A549 (cell line): ENCODE results near the gene METTL9. TPM values are rescaled to one million over a fixed set of nuclear protein-coding genes. Genes with fewer than 3 reads are reported as not detected.
"Not testable (repeated sequence)": the region's sequence is repeated elsewhere in the genome, so short reads cannot be mapped to it uniquely, and the experiment has no call there.

ENCODE experiments used
- ATAC-seq, 2 experiments: fragments of 200-7000 bp in 1 of 2; fragments of >200 bp in 1 of 2; cut with Nextera tagmentation in 1 of 2; cut with Tn5 transposase in 1 of 2; 3 replicates each; pipeline versions ENCODE4 v1.8.0 to v1.9.1; 2018 to 2020; ENCODE audit warnings: mild to moderate bottlenecking in 1 of 2, moderate library complexity in 1 of 2
- CTCF ChIA-PET: fragments of 300-600 bp; sonication (Branson Sonifier 250); formaldehyde crosslinking; extraction: SDS; loops from one replicate; lab custom pipeline; 2021; ENCODE audit warnings: antibody characterized with exemption, inconsistent platforms; lab: Yijun Ruan, JAX
- POLR2A ChIA-PET: fragments of 350-600 bp; formaldehyde crosslinking; extraction: SDS; loops from one replicate; lab custom pipeline; 2021; ENCODE audit warnings: antibody characterized with exemption, inconsistent platforms; lab: Yijun Ruan, JAX
- DNase-seq, 2 experiments: peaks; one replicate each; pipeline versions ENCODE4 v3.0.0 to v3.0.0-alpha.2; 2011 to 2016; ENCODE audit warnings: low read depth in 1 of 2, low spot score in 1 of 2
- FAIRE-seq: peaks from 2 replicates; lab custom pipeline; 2011; peaks lifted over from hg19 to GRCh38; lab: Jason Lieb, UNC
- H3K27ac ChIP-seq, 2 experiments: fragments of >200 bp; sonication (Bioruptor Twin); formaldehyde crosslinking; 3 replicates each; pipeline ENCODE4 v1.5.1; 2016 to 2017
- H3K4me1 ChIP-seq: fragments of >200 bp; sonication (Bioruptor Twin); formaldehyde crosslinking; 3 replicates; pipeline ENCODE4 v1.6.1; 2016
- H3K4me2 ChIP-seq: fragments of >200 bp; sonication (Bioruptor Twin); formaldehyde crosslinking; 3 replicates; pipeline ENCODE4 v1.6.1; 2016
- H3K4me3 ChIP-seq: fragments of >200 bp; sonication (Bioruptor Twin); formaldehyde crosslinking; 3 replicates; pipeline ENCODE4 v1.5.1; 2016
- H3K9me3 ChIP-seq: fragments of >200 bp; sonication (Bioruptor Twin); formaldehyde crosslinking; 3 replicates; pipeline ENCODE4 v1.6.1; 2016
- BCL3 ChIP-seq: fragments of >200 bp; sonication (Bioruptor Twin); formaldehyde crosslinking; IDR thresholded peaks from 3 replicates; pipeline ENCODE4 v1.6.1; 2016
- BHLHE40 ChIP-seq: IDR thresholded peaks from 2 replicates; pipeline ENCODE4 v1.6.1; 2012; ENCODE audit warnings: low read depth, low read length, inconsistent platforms
- CBX2 ChIP-seq: fragments of 200-600 bp; sonication (generic); IDR thresholded peaks from 2 replicates; pipeline ENCODE4 v1.6.1; 2016; ENCODE audit warnings: low read depth, mild to moderate bottlenecking, borderline replicate concordance
- CBX8 ChIP-seq: fragments of 200-600 bp; sonication (generic); IDR thresholded peaks from 2 replicates; pipeline ENCODE4 v1.6.1; 2016
- CEBPB ChIP-seq, 2 experiments: fragments of >200 bp in 1 of 2; sonication (Bioruptor Twin) in 1 of 2; formaldehyde crosslinking in 1 of 2; IDR thresholded peaks; 2 replicates each; pipeline ENCODE4 v1.6.1; 2012 to 2016
- CHD2 ChIP-seq: fragments of 150-350 bp; IDR thresholded peaks from 2 replicates; pipeline ENCODE4 v1.6.1; 2014; ENCODE audit warnings: low read length; ENCODE audit not compliant: partially characterized antibody
- CHD4 ChIP-seq: fragments of 200-600 bp; sonication (generic); IDR thresholded peaks from 2 replicates; pipeline ENCODE4 v1.6.1; 2016; ENCODE audit warnings: antibody characterized with exemption, mild to moderate bottlenecking, borderline replicate concordance
- E2F6 ChIP-seq: IDR thresholded peaks from 2 replicates; pipeline ENCODE4 v1.6.1; 2012; ENCODE audit warnings: low read depth, borderline replicate concordance
- EHF ChIP-seq: fragments of 250-450 bp; sonication (Bioruptor Pico); IDR thresholded peaks from 2 replicates; pipeline ENCODE4 v1.5.0; 2020; ENCODE audit warnings: mild to moderate bottlenecking
- ESRRA ChIP-seq: fragments of 150-350 bp; IDR thresholded peaks from 2 replicates; pipeline ENCODE4 v1.6.1; 2014; ENCODE audit warnings: mild to moderate bottlenecking, low read length, borderline replicate concordance
- FOSL2 ChIP-seq, 2 experiments: fragments of 450-650 bp in 1 of 2; fragments of >200 bp in 1 of 2; sonication (Bioruptor Twin) in 1 of 2; formaldehyde crosslinking; IDR thresholded peaks; 2 replicates each; pipeline versions ENCODE4 v1.5.0 to v1.6.1; 2016 to 2020; ENCODE audit warnings: mild to moderate bottlenecking in 1 of 2, moderate library complexity in 1 of 2
- MAFK ChIP-seq: fragments of 450-650 bp; IDR thresholded peaks from 2 replicates; pipeline ENCODE4 v1.6.1; 2014; ENCODE audit not compliant: partially characterized antibody
- PHF8 ChIP-seq: fragments of 200-600 bp; sonication (generic); IDR thresholded peaks from 2 replicates; pipeline ENCODE4 v1.6.1; 2016; ENCODE audit warnings: low read depth, mild to moderate bottlenecking, antibody characterized with exemption, moderate library complexity, borderline replicate concordance
- SMC3 ChIP-seq: fragments of >200 bp; sonication (Bioruptor Twin); formaldehyde crosslinking; IDR thresholded peaks from 3 replicates; pipeline ENCODE4 v1.6.1; 2018; ENCODE audit warnings: inconsistent platforms
- TP53 ChIP-seq: fragments of 250-450 bp; sonication (Bioruptor Pico); IDR thresholded peaks from 2 replicates; pipeline ENCODE4 v1.5.0; 2021; ENCODE audit warnings: mild to moderate bottlenecking, moderate library complexity
- ZFP36 ChIP-seq: fragments of 450-650 bp; IDR thresholded peaks from 2 replicates; pipeline ENCODE4 v1.6.1; 2014; ENCODE audit warnings: borderline replicate concordance; ENCODE audit not compliant: partially characterized antibody
- ZSCAN20 ChIP-seq: fragments of 250-450 bp; sonication (Bioruptor Pico); IDR thresholded peaks from 2 replicates; pipeline ENCODE4 v1.8.0; 2022; ENCODE audit warnings: mild to moderate bottlenecking, moderate library complexity
- WGBS: methylation state at CpG from one replicate; pipeline ENCODE4 v1.1.6; 2017; ENCODE audit errors: missing lambda C conversion rate; 5-methylcytosine and 5-hydroxymethylcytosine counted together
- polyA plus RNA-seq, 4 experiments: library from polyadenylated mRNA; depleted of rRNA in 3 of 4; stranded (reverse); fragments of >200 nt; fragmentation: RNase III in 1 of 4; extraction: RNeasy Plus Mini Kit Qiagen cat#74134 plus additional on column Dnase treatment in 1 of 4; gene quantifications; 2 replicates in 3 of 4; 3 replicates in 1 of 4; pipeline ENCODE4 v1.2.3, GENCODE V29; 2011 to 2017

METTL9 gene
- polyA plus RNA-seq, 2 of the 4 experiments (the other 2 are of a cell fraction) = 72.2 to 124 TPM

- no peak for ATAC-seq
- H3K27ac ChIP-seq = no peak overlapping the region
- peaks cover 2% of the 10 kb centered on the region; the same call in 2 of the 3 replicates for H3K9me3 ChIP-seq
- 92% methylated on average over 5 of the region's 5 CpGs for WGBS
- no peak for FAIRE-seq
- TF ChIP-seq BHLHE40 = no peak
- TF ChIP-seq EHF = no peak
- no peak for TF ChIP-seq ZFP36
- H3K4me2 ChIP-seq = no peak overlapping the region
- DNase-seq = no peak
- H3K4me3 ChIP-seq = no peak overlapping the region
- ChIA-PET CTCF (interaction anchor here (1.0 to 4.5 kb wide), 3 partner anchors 11 to 80 kb away, joined by 3 to 17 read pairs (median 3); no protein-coding TSS in a partner anchor), POLR2A (no interaction called here)
- H3K4me1 ChIP-seq = peaks cover 22% of the 10 kb centered on the region
These were observed 28.8 kb downstream of the METTL9 start for GRCh38 chr16:21628121-21628726.

- H3K4me2 ChIP-seq = no peak overlapping the region
- ATAC-seq (no peak), FAIRE-seq (no peak), DNase-seq (no peak)
- TF ChIP-seq FOSL2 (IDR thresholded peaks at IDR 0.05) (no peak), FOSL2 (CRISPR knock-in tag; IDR thresholded peaks at IDR 0.05) (no peak), E2F6 (no peak), ZSCAN20 (CRISPR knock-in tag) (no peak), CHD4 (no peak), PHF8 (no peak), TP53 (CRISPR knock-in tag) (no peak), CHD2 (no peak), SMC3 (no peak), ESRRA (no peak), CBX2 (no peak), CEBPB (IDR thresholded peaks at IDR 0.05) (no peak), BCL3 (no peak), CBX8 (no peak)
- no peak overlapping the region for H3K4me3 ChIP-seq
- peaks cover 22% of the 10 kb centered on the region for H3K4me1 ChIP-seq
- H3K9me3 ChIP-seq = peaks cover 2% of the 10 kb centered on the region; the same call in 2 of the 3 replicates
- ChIA-PET POLR2A (no interaction called here), CTCF (interaction anchor here (1.0 to 4.5 kb wide), 3 partner anchors 11 to 79 kb away, joined by 3 to 17 read pairs (median 3); no protein-coding TSS in a partner anchor)
- H3K27ac ChIP-seq = no peak overlapping the region
- 82% methylated on average over 5 of the region's 5 CpGs for WGBS
These were observed 29.4 kb downstream of the METTL9 start for GRCh38 chr16:21628772-21629171.

- H3K4me1 ChIP-seq = peaks cover 19% of the 10 kb centered on the region
- ATAC-seq, H3K9me3 ChIP-seq, FAIRE-seq, DNase-seq, POLR2A ChIA-PET, H3K27ac ChIP-seq, H3K4me3 ChIP-seq, H3K4me2 ChIP-seq: not testable (repeated sequence)
- 97% methylated on average over 26 of the region's 37 CpGs for WGBS
- CTCF ChIA-PET = interaction anchor here (1.0 to 4.5 kb wide), 3 partner anchors 9 to 45 kb away, joined by 3 to 17 read pairs (median 4); no protein-coding TSS in a partner anchor
- TF ChIP-seq MAFK = peak; percentile 65
- TF ChIP-seq, all 56 proteins: peak for 1; not testable (repeated sequence) for 55
These were observed 30.5 kb downstream of the METTL9 start for GRCh38 chr16:21629616-21630539.

GRCh38 chr16:21630866-21631265 is 31.5 kb downstream of the METTL9 start:
- POLR2A ChIA-PET, H3K27ac ChIP-seq: not testable (repeated sequence)
- WGBS = 97% methylated on average over 6 of the region's 6 CpGs

GRCh38 chr16:21631376-21631775 is 32.0 kb downstream of the METTL9 start:
- POLR2A ChIA-PET, H3K9me3 ChIP-seq, DNase-seq, H3K4me2 ChIP-seq, FAIRE-seq, ATAC-seq, H3K27ac ChIP-seq, H3K4me1 ChIP-seq, H3K4me3 ChIP-seq: not testable (repeated sequence)
- CTCF ChIA-PET = interaction anchor here (0.7 kb wide), 1 partner anchor 76 kb away, joined by 3 read pairs; no protein-coding TSS in a partner anchor
- 90% methylated on average over 8 of the region's 8 CpGs for WGBS

More at GRCh38 chr16:21630866-21631265, 31.5 kb downstream of the METTL9 start:
- H3K4me2 ChIP-seq, H3K9me3 ChIP-seq, FAIRE-seq, DNase-seq, H3K4me3 ChIP-seq, ATAC-seq: not testable (repeated sequence)
- peaks cover 13% of the 10 kb centered on the region for H3K4me1 ChIP-seq
- CTCF ChIA-PET = interaction anchor here (0.7 to 1.0 kb wide), 2 partner anchors 18 to 75 kb away, joined by 3 to 4 read pairs; no protein-coding TSS in a partner anchor

- H3K4me2 ChIP-seq, H3K4me1 ChIP-seq, H3K9me3 ChIP-seq, H3K27ac ChIP-seq, CTCF ChIA-PET, POLR2A ChIA-PET, H3K4me3 ChIP-seq, ATAC-seq, DNase-seq, FAIRE-seq: not testable (repeated sequence)
- WGBS = 90% methylated on average over 5 of the region's 5 CpGs
These were observed 32.7 kb downstream of the METTL9 start for GRCh38 chr16:21631951-21632575.
